SK-N-MC (cell line): ENCODE results near the gene C2orf80.

Source experiments
- DNase-seq: peaks from one replicate; pipeline ENCODE4 v3.0.0-alpha.2; 2011; ENCODE audit warnings: low read depth, low spot score
- H3K27ac ChIP-seq: fragments of 200-600 bp; sonication (generic); 2 replicates; pipeline ENCODE4 v1.5.1; 2016; ENCODE audit warnings: mixed run types
- H3K36me3 ChIP-seq: fragments of 200-600 bp; sonication (generic); 2 replicates; pipeline ENCODE4 v1.6.1; 2017; ENCODE audit warnings: antibody characterized with exemption, low read length, mixed read lengths; ENCODE audit not compliant: insufficient read depth
- H3K4me3 ChIP-seq: fragments of 200-600 bp; sonication (generic); 2 replicates; pipeline ENCODE4 v1.5.1; 2016
- H3K9ac ChIP-seq: fragments of 200-600 bp; sonication (generic); 2 replicates; pipeline ENCODE4 v1.8.0; 2017; ENCODE audit warnings: mixed run types, mixed read lengths; ENCODE audit not compliant: insufficient read length
- H3K9me3 ChIP-seq: fragments of 200-600 bp; sonication (generic); 2 replicates; pipeline ENCODE4 v1.6.1; 2017; ENCODE audit warnings: low read depth, mild to moderate bottlenecking, antibody characterized with exemption, low read length, moderate library complexity, mixed read lengths
- EZH2 ChIP-seq: fragments of 200-600 bp; sonication (generic); IDR thresholded peaks from one replicate; pipeline ENCODE4 v1.6.1; 2017; ENCODE audit warnings: antibody characterized with exemption
- FOXP2 ChIP-seq: optimal IDR thresholded peaks from 2 replicates; pipeline ENCODE3; 2011; ENCODE audit warnings: mild to moderate bottlenecking, moderate library complexity; ENCODE audit not compliant: insufficient read depth; ENCODE audit errors: extremely low read length, control extremely low read depth
- POLR2AphosphoS5 ChIP-seq: IDR thresholded peaks from 2 replicates; pipeline ENCODE4 v1.6.1; 2012; ENCODE audit warnings: mild to moderate bottlenecking, low read depth, low read length, borderline replicate concordance

C2orf80 gene

DNA sequence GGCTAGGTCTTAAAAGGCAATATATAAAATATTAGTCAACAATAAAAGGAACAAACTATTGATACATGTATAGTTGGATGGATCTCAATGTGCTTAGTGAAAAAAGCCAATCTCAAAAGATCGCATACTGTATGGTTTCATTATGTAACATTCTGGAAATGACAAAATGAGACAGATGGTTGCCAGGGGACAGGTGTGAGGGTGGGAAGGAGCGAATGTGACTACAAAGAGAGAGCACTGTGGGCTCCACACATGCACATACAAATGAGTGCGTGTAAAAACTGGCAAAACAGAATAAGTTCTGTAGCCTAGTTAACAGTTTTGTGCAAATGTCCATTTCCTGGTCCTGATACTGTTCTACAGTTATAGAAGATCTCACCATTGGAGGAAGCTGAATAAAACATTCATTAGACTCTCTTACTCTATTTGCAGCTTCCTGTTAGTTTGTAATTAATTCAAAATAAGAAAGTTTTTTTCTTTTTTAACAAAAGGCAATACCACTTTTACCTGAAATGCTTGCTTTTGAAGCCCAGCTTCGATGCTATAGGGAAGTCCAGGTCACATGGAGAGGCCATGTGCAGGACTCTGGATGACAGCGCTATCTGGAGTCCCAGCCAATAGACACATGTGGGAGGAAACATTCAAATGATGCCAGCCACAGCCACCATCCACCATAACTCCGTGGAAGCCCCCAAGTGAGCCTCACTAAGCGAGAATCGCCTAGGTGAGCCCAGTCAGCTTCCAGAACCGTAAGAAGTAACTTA, 21.0 kb upstream of the C2orf80 start:
- no peak overlapping the region for H3K27ac ChIP-seq
- no peak for DNase-seq
- H3K36me3 ChIP-seq: no peaks in the 10 kb centered on the region
- H3K9me3 ChIP-seq: no peaks in the 10 kb centered on the region
- TF ChIP-seq POLR2AphosphoS5: no peak
- TF ChIP-seq EZH2: no peak
- no peak for TF ChIP-seq FOXP2
- no peak overlapping the region for H3K4me3 ChIP-seq
- H3K9ac ChIP-seq: no peak overlapping the region

- no peak overlapping the region for H3K4me3 ChIP-seq
- H3K9me3 ChIP-seq: no peaks in the 10 kb centered on the region
- no peak overlapping the region for H3K27ac ChIP-seq
- TF ChIP-seq EZH2: no peak
- H3K36me3 ChIP-seq: no peaks in the 10 kb centered on the region
- DNase-seq: no peak
- no peak overlapping the region for H3K9ac ChIP-seq
Observed at GRCh38 chr2:208208335-208209085, 18.7 kb upstream of the C2orf80 start.

GRCh38 chr2:208207769-208208168, 17.9 kb upstream of the C2orf80 start:
- Histone ChIP-seq H3K36me3 (no peaks in the 10 kb centered on the region), H3K27ac (no peak overlapping the region), H3K4me3 (no peak overlapping the region), H3K9ac (no peak overlapping the region), H3K9me3 (no peaks in the 10 kb centered on the region)
- DNase-seq: no peak
- no peak for TF ChIP-seq EZH2
- TF ChIP-seq FOXP2: no peak
- no peak for TF ChIP-seq POLR2AphosphoS5

DNA sequence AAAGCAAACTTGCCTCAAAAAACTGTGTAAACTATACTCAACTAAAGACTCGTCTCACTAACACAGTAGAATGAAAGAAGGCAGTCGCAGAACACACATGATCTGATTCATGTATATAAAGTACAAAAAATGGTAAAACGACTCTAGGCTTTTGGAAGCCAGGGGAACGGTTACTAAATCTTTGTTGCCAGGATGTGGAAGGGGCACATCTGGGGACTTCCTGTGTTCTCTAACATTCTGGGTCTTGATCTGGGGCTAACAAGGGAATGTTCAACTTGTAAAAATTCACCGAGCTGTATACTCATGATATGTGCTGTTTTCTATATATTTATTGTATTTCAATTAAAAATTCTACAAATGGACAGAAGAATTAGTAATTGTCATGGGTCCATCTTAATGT, 14.3 kb upstream of the C2orf80 start:
- Histone ChIP-seq H3K9me3 (no peaks in the 10 kb centered on the region), H3K9ac (no peak overlapping the region), H3K36me3 (no peaks in the 10 kb centered on the region), H3K27ac (no peak overlapping the region), H3K4me3 (no peak overlapping the region)
- DNase-seq: no peak
- TF ChIP-seq POLR2AphosphoS5 (no peak), EZH2 (no peak), FOXP2 (no peak)

DNA sequence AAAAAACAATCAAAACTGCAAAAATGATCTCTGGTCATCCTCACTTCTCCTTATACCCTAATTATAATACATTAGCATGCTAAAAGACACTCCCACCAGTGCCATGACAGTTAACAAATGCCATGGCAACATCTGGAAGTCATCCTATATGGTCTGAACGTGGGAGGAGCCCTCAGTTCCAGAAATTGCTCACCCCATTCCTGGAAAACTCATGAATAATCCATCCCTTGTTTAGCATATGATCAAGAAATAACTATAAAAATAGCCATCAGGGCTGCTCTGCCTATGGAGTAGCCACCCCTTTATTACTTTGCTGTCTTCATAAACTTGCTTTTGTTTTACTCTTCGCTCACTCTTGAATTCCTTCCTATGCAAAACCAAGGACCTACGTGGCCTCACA, 5.7 kb upstream of the C2orf80 start:
- no peak for DNase-seq
- no peak overlapping the region for H3K9ac ChIP-seq
- TF ChIP-seq EZH2: no peak
- H3K9me3 ChIP-seq: no peaks in the 10 kb centered on the region
- H3K4me3 ChIP-seq: no peak overlapping the region
- no peak overlapping the region for H3K27ac ChIP-seq
- no peaks in the 10 kb centered on the region for H3K36me3 ChIP-seq

DNA sequence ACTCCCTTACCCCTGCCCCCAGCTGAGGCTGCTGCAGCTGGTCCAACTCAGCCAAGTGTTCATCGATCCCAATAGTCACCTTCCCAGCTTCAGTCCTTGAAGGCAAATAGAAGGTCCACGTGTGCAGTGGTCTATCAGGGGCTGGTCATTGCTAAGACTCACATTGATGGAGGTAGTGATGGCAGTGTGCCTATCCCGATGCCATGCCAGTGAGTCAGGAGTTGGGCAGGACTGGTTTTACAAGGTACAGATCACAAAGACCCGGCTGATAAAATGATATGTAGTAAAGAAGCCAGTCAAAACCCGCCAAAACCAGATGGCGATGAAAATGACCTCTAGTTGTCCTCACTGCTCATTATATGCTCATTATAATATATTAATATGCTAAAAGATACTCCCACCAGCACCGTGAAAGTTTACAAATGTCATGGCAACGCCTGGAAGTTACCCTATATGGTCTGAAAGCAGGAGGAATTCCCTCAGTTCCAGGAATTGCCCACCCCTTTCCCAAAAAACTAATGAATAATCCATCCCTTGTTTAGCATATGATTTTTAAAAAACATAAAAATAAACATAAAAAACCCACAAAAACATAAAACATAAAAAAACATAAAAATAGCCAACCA, 2.9 kb upstream of the C2orf80 start:
- TF ChIP-seq EZH2 (no peak), FOXP2 (no peak), POLR2AphosphoS5 (no peak)
- H3K27ac ChIP-seq: no peak overlapping the region
- H3K4me3 ChIP-seq: no peak overlapping the region
- H3K9ac ChIP-seq: no peak overlapping the region
- H3K9me3 ChIP-seq: no peaks in the 10 kb centered on the region
- H3K36me3 ChIP-seq: no peaks in the 10 kb centered on the region
- no peak for DNase-seq

DNA sequence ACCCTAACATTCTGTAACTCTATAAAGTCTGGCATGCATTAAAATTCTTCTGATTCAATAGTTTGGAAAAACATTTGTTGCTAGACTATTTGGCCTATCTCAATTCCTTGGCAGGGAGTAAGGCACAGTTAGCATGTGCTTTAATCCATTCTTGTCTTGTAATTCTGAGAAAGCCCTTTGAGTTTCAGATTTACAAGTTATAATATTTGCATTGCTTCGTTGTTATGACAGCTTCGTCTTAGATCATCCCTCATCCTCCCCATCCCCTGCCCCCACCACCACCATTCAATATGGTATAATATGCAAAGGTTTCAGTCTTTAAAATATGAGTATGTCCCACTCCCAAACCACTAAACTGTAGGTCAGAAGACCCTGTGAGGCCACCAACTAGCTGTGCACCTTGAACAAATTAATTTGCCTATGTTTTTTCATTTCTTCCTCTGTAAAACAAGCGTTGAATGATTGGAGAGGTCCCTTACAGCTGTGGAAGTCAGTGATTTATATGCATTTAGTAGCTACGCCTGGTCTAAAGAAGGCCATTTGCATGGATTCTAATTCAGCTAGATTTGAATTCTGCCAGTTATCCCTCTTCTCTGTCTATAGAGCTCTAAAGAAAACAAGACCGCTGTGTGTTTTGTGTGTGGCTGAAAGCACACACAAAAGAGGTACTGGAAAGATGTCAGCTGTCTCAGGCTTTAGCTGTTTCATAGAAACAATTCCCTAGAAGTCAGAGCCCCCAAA, 591 bp downstream of the C2orf80 start:
- no peak overlapping the region for H3K9ac ChIP-seq
- H3K36me3 ChIP-seq: no peaks in the 10 kb centered on the region
- no peak overlapping the region for H3K4me3 ChIP-seq
- TF ChIP-seq FOXP2: no peak
- TF ChIP-seq POLR2AphosphoS5: no peak
- no peak for TF ChIP-seq EZH2
- no peaks in the 10 kb centered on the region for H3K9me3 ChIP-seq
- H3K27ac ChIP-seq: no peak overlapping the region
- no peak for DNase-seq

- TF ChIP-seq POLR2AphosphoS5 (no peak), FOXP2 (no peak), EZH2 (no peak)
Observed at GRCh38 chr2:208186893-208187292, 2.9 kb downstream of the C2orf80 start.

More at GRCh38 chr2:208186893-208187292, 2.9 kb downstream of the C2orf80 start:
- Histone ChIP-seq H3K9ac (no peak overlapping the region), H3K36me3 (no peaks in the 10 kb centered on the region), H3K4me3 (no peak overlapping the region), H3K27ac (no peak overlapping the region), H3K9me3 (no peaks in the 10 kb centered on the region)
- DNase-seq: no peak
